Measurements from ENCODE around the gene SURF4.

SURF4 gene

GRCh38 chr9:133387680-133388079 is 11.8 kb upstream of the SURF4 start:
- no peak overlapping the region for H3K27ac ChIP-seq
- no peak overlapping the region for H3K4me3 ChIP-seq
- no peak for TF ChIP-seq CTCF (IDR thresholded peaks at IDR 0.05)
- DNase-seq (ENCODE audit: low spot score): no peak

GRCh38 chr9:133386338-133386737 is 10.5 kb upstream of the SURF4 start:
- Histone ChIP-seq H3K27ac (no peak overlapping the region), H3K4me3 (no peak overlapping the region)
- DNase-seq (ENCODE audit: low spot score): no peak
- TF ChIP-seq CTCF (IDR thresholded peaks at IDR 0.05): no peak

GRCh38 chr9:133385452-133385851 is 9.6 kb upstream of the SURF4 start:
- Histone ChIP-seq H3K4me3 (no peak overlapping the region), H3K27ac (no peak overlapping the region)
- no peak for DNase-seq (ENCODE audit: low spot score)
- TF ChIP-seq CTCF (IDR thresholded peaks at IDR 0.05): no peak

- H3K27ac ChIP-seq: no peak overlapping the region
- H3K4me3 ChIP-seq: no peak overlapping the region
- no peak for TF ChIP-seq CTCF (IDR thresholded peaks at IDR 0.05)
- DNase-seq (ENCODE audit: low spot score): no peak
These were observed 9.0 kb upstream of the SURF4 start for GRCh38 chr9:133384736-133385321.

GRCh38 chr9:133383438-133383837 is 7.6 kb upstream of the SURF4 start:
- H3K4me3 ChIP-seq: no peak overlapping the region
- H3K27ac ChIP-seq: no peak overlapping the region
- no peak for DNase-seq (ENCODE audit: low spot score)
- no peak for TF ChIP-seq CTCF (IDR thresholded peaks at IDR 0.05)

GRCh38 chr9:133382507-133383141 is 6.8 kb upstream of the SURF4 start:
- H3K4me3 ChIP-seq: no peak overlapping the region
- TF ChIP-seq CTCF (IDR thresholded peaks at IDR 0.05): no peak
- DNase-seq (ENCODE audit: low spot score): no peak
- H3K27ac ChIP-seq: no peak overlapping the region

- DNase-seq (ENCODE audit: low spot score): no peak
- TF ChIP-seq CTCF (IDR thresholded peaks at IDR 0.05): no peak
These were observed 4.9 kb upstream of the SURF4 start for GRCh38 chr9:133380734-133381133.

More at GRCh38 chr9:133380734-133381133, 4.9 kb upstream of the SURF4 start:
- no peak overlapping the region for H3K4me3 ChIP-seq
- no peak overlapping the region for H3K27ac ChIP-seq
